Stomach (tissue), 9 donors: ENCODE measurements around the gene SLC15A3. TPM values are rescaled to one million over a fixed set of nuclear protein-coding genes. Genes with fewer than 3 reads are reported as not detected.

Experiments used
- DNase-seq, 2 donors: peaks; one replicate each; pipeline versions ENCODE4 v3.0.0 to v3.0.0-alpha.2; 2013 to 2019
- H3K27ac ChIP-seq, 5 donors: fragments of 200-600 bp in 4 of 5; sonication (generic) in 4 of 5; one replicate each; pipeline ENCODE4 v1.5.1; 2013 to 2019; ENCODE audit warnings: mild to moderate bottlenecking in 1 of 5, moderate library complexity in 1 of 5
- H3K27me3 ChIP-seq, 3 donors: fragments of 200-600 bp; sonication (generic); one replicate each; pipeline ENCODE4 v1.5.1; 2017 to 2019; ENCODE audit warnings: mixed run types in 1 of 3
- H3K36me3 ChIP-seq, 4 donors: fragments of 200-600 bp; sonication (generic); 1 replicate in 3 of 4; 2 replicates in 1 of 4; pipeline ENCODE4 v1.5.1; 2016 to 2019
- H3K4me1 ChIP-seq, 4 donors: fragments of 200-600 bp; sonication (generic); one replicate each; pipeline ENCODE4 v1.5.1; 2016 to 2019
- H3K4me3 ChIP-seq, 4 donors: fragments of 200-600 bp; sonication (generic) in 3 of 4; one replicate each; pipeline ENCODE4 v1.5.1; 2016 to 2019; ENCODE audit warnings: mild to moderate bottlenecking in 1 of 4
- H3K9me3 ChIP-seq, 4 donors: fragments of 200-600 bp; sonication (generic); one replicate each; pipeline ENCODE4 v1.5.1; 2016 to 2019
- CTCF ChIP-seq, 7 experiments: fragments of 450-650 bp in 4 of 7; fragments of 200-600 bp in 3 of 7; sonication (generic) in 3 of 7; IDR thresholded peaks; one replicate each; pipeline ENCODE4 v1.5.1; 2016 to 2019; ENCODE audit warnings: antibody characterized with exemption in 7 of 7, control low read depth in 2 of 7, mild to moderate bottlenecking in 1 of 7
- EP300 ChIP-seq: sonication (generic); formaldehyde crosslinking; IDR thresholded peaks from one replicate; pipeline ENCODE4 v1.6.1; 2017; ENCODE audit warnings: antibody characterized with exemption
- POLR2A ChIP-seq, 4 donors: fragments of 450-650 bp; IDR thresholded peaks; one replicate each; pipeline ENCODE4 v1.6.1; 2016; ENCODE audit warnings: antibody characterized with exemption in 4 of 4, control low read depth in 2 of 4, mild to moderate bottlenecking in 1 of 4, moderate library complexity in 1 of 4
- POLR2AphosphoS5 ChIP-seq, 3 donors: sonication (generic); formaldehyde crosslinking; IDR thresholded peaks; one replicate each; pipeline ENCODE4 v1.6.1; 2016; ENCODE audit warnings: antibody characterized with exemption in 3 of 3
- WGBS, 5 donors: extraction: QIAGEN DNeasy Blood & Tissue Kit in 3 of 5; methylation state at CpG; one replicate each; pipeline versions ENCODE4 v1.1.5 to v1.1.7; 2013 to 2018; 5-methylcytosine and 5-hydroxymethylcytosine counted together
- intact Hi-C: fragments of 100-400 bp; cut with DNase I; formaldehyde crosslinking; loops from one replicate; pipeline ENCODE4 v1.15.1; 2023; ENCODE audit warnings: low total_unique reads
- polyA plus RNA-seq, 3 donors: library from polyadenylated mRNA; stranded (reverse); fragments of 200-250 nt; gene quantifications; one replicate each; pipeline ENCODE4 v1.2.3, GENCODE V29; 2013
- total RNA-seq, 5 donors: library from RNA; depleted of rRNA; stranded (reverse); fragments of >200 nt; gene quantifications; one replicate each; pipeline versions ENCODE4 v1.1.0 to v1.2.3, GENCODE V29; 2014 to 2016
- donor health status: healthy with polysubstance abuse.
- donor health status: Bipolar disorder and iron deficiency.
- donor health status: healthy.

Gene SLC15A3
- total and polyA plus RNA-seq, 8 donors: 7.9 to 33.6 (median 20.7) TPM

- Histone ChIP-seq H3K27me3 (peaks cover 0 to 9% (median 0%) of the 10 kb centered on the region in 3 donors), H3K36me3 (no peaks in the 10 kb centered on the region), H3K9me3 (no peaks in the 10 kb centered on the region), H3K4me3 (no peak overlapping the region), H3K4me1 (peaks cover 4 to 24% (median 15%) of the 10 kb centered on the region in 4 donors), H3K27ac (no peak overlapping the region)
- 63 to 74% (median 72%) methylated on average over 12 of the region's 12 CpGs for WGBS, 5 donors
- TF ChIP-seq EP300 (no peak), POLR2AphosphoS5 (IDR thresholded peaks at IDR 0.05) (no peak), POLR2A (IDR thresholded peaks at IDR 0.05) (no peak), CTCF (IDR thresholded peaks at IDR 0.05) (no peak)
- no peak for DNase-seq
- intact Hi-C loops: no loop called here
Measured at GRCh38 chr11:60989093-60989650, 37.2 kb upstream of the SLC15A3 start.

- no peak for DNase-seq
- intact Hi-C loops: no loop called here
- WGBS, 5 donors: 75 to 90% (median 88%) methylated on average over 1 to 2 of the region's 2 CpGs
- Histone ChIP-seq H3K27ac (no peak overlapping the region), H3K4me3 (no peak overlapping the region), H3K36me3 (no peaks in the 10 kb centered on the region), H3K9me3 (no peaks in the 10 kb centered on the region), H3K4me1 (peaks cover 4 to 18% (median 10%) of the 10 kb centered on the region in 4 donors), H3K27me3 (peaks cover 0 to 9% (median 0%) of the 10 kb centered on the region in 3 donors)
- TF ChIP-seq EP300: no peak
- TF ChIP-seq CTCF (IDR thresholded peaks at IDR 0.05): no peak
- no peak for TF ChIP-seq POLR2AphosphoS5 (IDR thresholded peaks at IDR 0.05)
- no peak for TF ChIP-seq POLR2A (IDR thresholded peaks at IDR 0.05)
Measured at GRCh38 chr11:60988658-60989057, 36.7 kb upstream of the SLC15A3 start.

GRCh38 chr11:60987577-60988277 is 35.8 kb upstream of the SLC15A3 start:
- no peak for DNase-seq

More at GRCh38 chr11:60987577-60988277, 35.8 kb upstream of the SLC15A3 start:
- WGBS, 5 donors: 72 to 90% (median 88%) methylated on average over 9 of the region's 9 CpGs
- H3K9me3 ChIP-seq: no peaks in the 10 kb centered on the region
- H3K4me3 ChIP-seq: no peak overlapping the region
- no peak for TF ChIP-seq POLR2AphosphoS5 (IDR thresholded peaks at IDR 0.05)
- TF ChIP-seq EP300: no peak
- TF ChIP-seq POLR2A (IDR thresholded peaks at IDR 0.05): no peak
- no peak for TF ChIP-seq CTCF (IDR thresholded peaks at IDR 0.05)
- peaks cover 0 to 2% (median 0%) of the 10 kb centered on the region in 3 donors for H3K27me3 ChIP-seq
- peaks cover 2 to 9% (median 4%) of the 10 kb centered on the region in 4 donors for H3K4me1 ChIP-seq
- intact Hi-C loops: no loop called here
- H3K36me3 ChIP-seq: no peaks in the 10 kb centered on the region
- no peak overlapping the region for H3K27ac ChIP-seq
